Measurements from ENCODE around the gene EXO5.

The EXO5 gene

GRCh38 chr1:40519517-40519916 lies 10.9 kb downstream of the EXO5 start:
- Histone ChIP-seq H3K36me3 (ENCODE audit: control insufficient read depth, insufficient read depth, low read length) (no peaks in the 10 kb centered on the region), H3K4me3 (replicated peaks; ENCODE audit: low read depth, low read length) (no peak overlapping the region), H3K27me3 (replicated peaks; ENCODE audit: control insufficient read depth, insufficient read depth, low read length) (no peaks in the 10 kb centered on the region)
- no peak for DNase-seq (ENCODE audit: extremely low read depth, insufficient read length)
- TF ChIP-seq CTCF (IDR thresholded peaks at IDR 0.05; ENCODE audit: insufficient read depth, low read length, poor library complexity, severe bottlenecking) = no peak

- DNase-seq (ENCODE audit: extremely low read depth, insufficient read length) = peak; percentile 18
- Histone ChIP-seq H3K4me3 (replicated peaks; ENCODE audit: low read depth, low read length) (peak overlapping the region; percentile 76), H3K27me3 (replicated peaks; ENCODE audit: control insufficient read depth, insufficient read depth, low read length) (no peaks in the 10 kb centered on the region), H3K36me3 (ENCODE audit: control insufficient read depth, insufficient read depth, low read length) (peaks cover 1% of the 10 kb centered on the region; the same call in 1 of the 2 replicates)
- no peak for TF ChIP-seq CTCF (IDR thresholded peaks at IDR 0.05; ENCODE audit: insufficient read depth, low read length, poor library complexity, severe bottlenecking)
Observed at GRCh38 chr1:40530735-40531380, 22.3 kb downstream of the EXO5 start.

DNA sequence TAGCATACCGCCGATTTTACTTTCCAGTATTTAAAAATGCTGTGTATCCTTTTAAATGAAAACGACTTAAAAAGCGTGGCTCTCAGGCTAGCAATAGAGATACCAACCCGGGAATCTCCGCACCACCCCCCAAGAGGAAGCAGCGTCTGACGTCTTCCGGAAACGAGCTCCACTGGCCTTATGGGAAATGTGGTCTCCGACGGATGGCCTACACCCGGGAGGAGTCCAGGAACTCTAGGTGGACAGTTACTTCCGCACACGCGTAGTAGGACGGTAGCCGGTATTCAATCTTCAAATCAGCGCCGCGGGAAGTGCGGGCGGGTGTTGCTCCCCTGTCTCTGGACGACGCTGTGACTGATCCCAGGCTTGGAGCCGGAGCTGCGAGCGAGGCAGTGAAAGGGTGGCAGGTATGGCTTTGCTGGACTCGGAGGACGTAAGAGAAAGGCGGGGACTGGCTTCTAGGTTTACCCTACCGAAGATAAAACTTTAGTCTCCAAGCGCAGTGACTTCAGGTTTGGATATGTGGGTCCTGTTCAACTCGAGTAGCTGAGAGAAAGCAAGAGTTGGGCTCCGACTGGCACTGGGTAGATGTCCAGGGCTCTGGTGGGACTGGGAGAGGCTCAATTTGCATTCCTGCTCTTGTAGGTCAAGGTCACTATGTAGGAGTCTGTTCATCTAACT lies 23.0 kb downstream of the EXO5 start, which contains the start of gene ZNF684:
ZNF684 (plus strand) TSS at position 257 of the 681 bp plus-strand sequence. CDS start 1,530 bp downstream, outside the sequence.
- peak; percentile 85 for DNase-seq (ENCODE audit: extremely low read depth, insufficient read length)
- H3K36me3 ChIP-seq (ENCODE audit: control insufficient read depth, insufficient read depth, low read length) = peaks cover 1% of the 10 kb centered on the region; the same call in 1 of the 2 replicates
- no peaks in the 10 kb centered on the region for H3K27me3 ChIP-seq (replicated peaks; ENCODE audit: control insufficient read depth, insufficient read depth, low read length)
- peak within 1 kb of the TSS; percentile 76 for H3K4me3 ChIP-seq (replicated peaks; ENCODE audit: low read depth, low read length)
- no peak for TF ChIP-seq CTCF (IDR thresholded peaks at IDR 0.05; ENCODE audit: insufficient read depth, low read length, poor library complexity, severe bottlenecking)

- TF ChIP-seq CTCF (IDR thresholded peaks at IDR 0.05; ENCODE audit: insufficient read depth, low read length, poor library complexity, severe bottlenecking) = no peak
- no peak for DNase-seq (ENCODE audit: extremely low read depth, insufficient read length)
- peak overlapping the region; percentile 76 for H3K4me3 ChIP-seq (replicated peaks; ENCODE audit: low read depth, low read length)
- H3K27me3 ChIP-seq (replicated peaks; ENCODE audit: control insufficient read depth, insufficient read depth, low read length) = no peaks in the 10 kb centered on the region
- H3K36me3 ChIP-seq (ENCODE audit: control insufficient read depth, insufficient read depth, low read length) = peaks cover 1% of the 10 kb centered on the region; the same call in 1 of the 2 replicates
Observed at GRCh38 chr1:40532062-40532389, 23.5 kb downstream of the EXO5 start.

DNA sequence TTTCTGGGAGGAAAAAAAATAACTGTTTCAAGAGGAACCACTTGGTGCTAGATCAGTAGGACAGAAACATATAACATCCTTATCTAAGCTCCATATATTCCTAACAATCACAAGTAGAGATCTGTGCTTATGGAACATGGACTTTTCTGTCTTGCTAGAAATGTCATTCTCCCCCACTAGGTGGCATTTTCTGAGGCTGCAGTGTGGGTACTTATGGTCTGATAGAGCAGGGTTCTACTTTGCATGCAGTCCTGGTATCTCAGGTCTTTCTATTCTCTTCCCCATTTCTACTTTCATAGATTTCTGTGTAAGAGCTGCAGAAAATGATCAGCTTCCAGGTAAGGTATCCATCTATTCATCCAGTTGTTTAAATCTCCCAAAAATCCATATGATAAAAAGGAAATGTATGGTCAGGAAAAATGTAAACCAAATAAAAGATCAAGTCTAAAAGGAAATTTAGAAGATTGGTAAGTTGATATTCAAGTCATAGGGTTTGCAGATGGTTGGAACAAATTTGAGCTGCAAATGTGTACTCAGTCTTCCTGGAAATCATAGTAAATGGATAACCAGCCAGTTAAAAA lies 24.4 kb downstream of the EXO5 start:
- H3K36me3 ChIP-seq (ENCODE audit: control insufficient read depth, insufficient read depth, low read length) = peaks cover 1% of the 10 kb centered on the region; the same call in 1 of the 2 replicates
- H3K27me3 ChIP-seq (replicated peaks; ENCODE audit: control insufficient read depth, insufficient read depth, low read length) = no peaks in the 10 kb centered on the region
- no peak overlapping the region for H3K4me3 ChIP-seq (replicated peaks; ENCODE audit: low read depth, low read length)
- peak; percentile 21 for DNase-seq (ENCODE audit: extremely low read depth, insufficient read length)
- TF ChIP-seq CTCF (IDR thresholded peaks at IDR 0.05; ENCODE audit: insufficient read depth, low read length, poor library complexity, severe bottlenecking) = peak; percentile 76

Measured in GM06990 (cell line).